GM21360 (cell line): Measurements from ENCODE around the gene THAP7.
"Not testable (repeated sequence)": the region's sequence is repeated elsewhere in the genome, so short reads cannot be mapped to it uniquely, and the experiment has no call there.

ENCODE experiments used
- ATAC-seq: cut with Tn5 transposase; IDR thresholded peaks from one replicate; pipeline ENCODE4 v1.9.1; 2021; ENCODE audit warnings: mild to moderate bottlenecking, moderate library complexity; ENCODE audit not compliant: unreplicated experiment

The THAP7 gene

GRCh38 chr22:21001601-21002325 is at the start of gene THAP7:
Gene THAP7, minus strand, starts transcription at chr22:21002118. Its CDS starts 207 bp downstream, at chr22:21001911.
- peak; percentile 88 for ATAC-seq

- no peak for ATAC-seq
Measured at GRCh38 chr22:21051145-21051830, 49.4 kb upstream of the THAP7 start.

GRCh38 chr22:21048965-21049364 is 47.0 kb upstream of the THAP7 start:
- ATAC-seq = not testable (repeated sequence)

GRCh38 chr22:21048448-21048847 is 46.5 kb upstream of the THAP7 start:
- ATAC-seq = not testable (repeated sequence)

- no peak for ATAC-seq
Measured at GRCh38 chr22:21047730-21048129, 45.8 kb upstream of the THAP7 start.

- no peak for ATAC-seq
Measured at GRCh38 chr22:21047035-21047661, 45.2 kb upstream of the THAP7 start.

GRCh38 chr22:21045585-21046294 is 43.8 kb upstream of the THAP7 start, which contains the start of gene LRRC74B:
Gene LRRC74B, plus strand, starts transcription at chr22:21045946. Its CDS starts 41 bp downstream, at chr22:21045987.
- peak; percentile 70 for ATAC-seq

GRCh38 chr22:21044931-21045584 is 43.1 kb upstream of the THAP7 start:
- ATAC-seq = no peak

- no peak for ATAC-seq
Measured at GRCh38 chr22:21043860-21044535, 42.1 kb upstream of the THAP7 start.

- ATAC-seq = no peak
Measured at GRCh38 chr22:21042978-21043859, 41.3 kb upstream of the THAP7 start.

GRCh38 chr22:21041937-21042336 is 40.0 kb upstream of the THAP7 start:
- no peak for ATAC-seq

GRCh38 chr22:21039158-21039557 is 37.2 kb upstream of the THAP7 start:
- ATAC-seq = not testable (repeated sequence)

GRCh38 chr22:21038405-21038804 is 36.5 kb upstream of the THAP7 start:
- no peak for ATAC-seq

- no peak for ATAC-seq
Measured at GRCh38 chr22:21034989-21035388, 33.1 kb upstream of the THAP7 start.

GRCh38 chr22:21033895-21034294 is 32.0 kb upstream of the THAP7 start:
- no peak for ATAC-seq

GRCh38 chr22:21032868-21033688 is 31.2 kb upstream of the THAP7 start:
- ATAC-seq = no peak

- no peak for ATAC-seq
Measured at GRCh38 chr22:21032037-21032867, 30.3 kb upstream of the THAP7 start, which contains the start of gene SLC7A4. Gene SLC7A4, minus strand, starts transcription at chr22:21032561. Its CDS starts 749 bp downstream, at chr22:21031812.
